Small intestine (tissue), 7 donors: ENCODE measurements around the gene CAPSL. TPM values are rescaled to one million over a fixed set of nuclear protein-coding genes. Genes with fewer than 3 reads are reported as not detected.

Experiments used
- DNase-seq, 2 donors: peaks; one replicate each; pipeline versions ENCODE4 v3.0.0 to v3.0.0-alpha.2; 2013
- FAIRE-seq: peaks from 2 replicates; lab custom pipeline; 2012; peaks lifted over from hg19 to GRCh38; lab: Jason Lieb, UNC
- H3K27ac ChIP-seq, 3 donors: one replicate each; pipeline ENCODE4 v1.5.1; 2013; ENCODE audit warnings: low read length in 2 of 3, mild to moderate bottlenecking in 2 of 3, control low read depth in 1 of 3, inconsistent platforms in 1 of 3, low read depth in 1 of 3, moderate library complexity in 1 of 3
- H3K27me3 ChIP-seq, 3 donors: one replicate each; pipeline ENCODE4 v1.6.1; 2013; ENCODE audit warnings: low read length in 3 of 3, inconsistent platforms in 1 of 3; ENCODE audit not compliant: control insufficient read depth in 3 of 3, insufficient read depth in 3 of 3
- H3K36me3 ChIP-seq, 3 donors: one replicate each; pipeline ENCODE4 v1.6.1; 2013; ENCODE audit warnings: low read length in 3 of 3, inconsistent platforms in 1 of 3, low read depth in 1 of 3, mild to moderate bottlenecking in 1 of 3, moderate library complexity in 1 of 3; ENCODE audit not compliant: control insufficient read depth in 3 of 3, insufficient read depth in 2 of 3
- H3K4me1 ChIP-seq, 3 donors: one replicate each; pipeline ENCODE4 v1.6.1; 2013; ENCODE audit warnings: low read length in 2 of 3, inconsistent platforms in 1 of 3, low read depth in 1 of 3, mild to moderate bottlenecking in 1 of 3, moderate library complexity in 1 of 3; ENCODE audit not compliant: control insufficient read depth in 3 of 3, insufficient read depth in 2 of 3
- H3K4me3 ChIP-seq, 3 donors: one replicate each; pipeline ENCODE4 v1.5.1; 2013; ENCODE audit warnings: low read length in 3 of 3, control low read depth in 1 of 3, inconsistent platforms in 1 of 3, low read depth in 1 of 3, mild to moderate bottlenecking in 1 of 3, moderate library complexity in 1 of 3
- H3K9me3 ChIP-seq, 2 donors: one replicate each; pipeline ENCODE4 v1.6.1; 2013; ENCODE audit warnings: low read depth in 1 of 2, low read length in 1 of 2; ENCODE audit not compliant: control insufficient read depth in 2 of 2, insufficient read depth in 1 of 2
- whole genome bisulfite sequencing, 3 donors: extraction: QIAGEN DNeasy Blood & Tissue Kit; methylation state at CpG; one replicate each; pipeline ENCODE4 v1.1.7; 2013; 5-methylcytosine and 5-hydroxymethylcytosine counted together
- polyA plus RNA-seq, 4 donors: library from polyadenylated mRNA; stranded (reverse) in 3 of 4; unstranded in 1 of 4; fragments of 200-250 nt in 3 of 4; fragments of 120-200 nt in 1 of 4; gene quantifications; one replicate each; pipeline versions ENCODE4 v1.2.1 to v1.2.3, GENCODE V29; 2013
- donor health status: healthy with polysubstance abuse.
- donor health status: control.
- donor health status: control.
- donor health status: Bipolar disorder and iron deficiency.
- donor health status: healthy.

Gene CAPSL
- polyA plus RNA-seq, 4 donors, result 0.55 TPM; not detected in 3

DNA sequence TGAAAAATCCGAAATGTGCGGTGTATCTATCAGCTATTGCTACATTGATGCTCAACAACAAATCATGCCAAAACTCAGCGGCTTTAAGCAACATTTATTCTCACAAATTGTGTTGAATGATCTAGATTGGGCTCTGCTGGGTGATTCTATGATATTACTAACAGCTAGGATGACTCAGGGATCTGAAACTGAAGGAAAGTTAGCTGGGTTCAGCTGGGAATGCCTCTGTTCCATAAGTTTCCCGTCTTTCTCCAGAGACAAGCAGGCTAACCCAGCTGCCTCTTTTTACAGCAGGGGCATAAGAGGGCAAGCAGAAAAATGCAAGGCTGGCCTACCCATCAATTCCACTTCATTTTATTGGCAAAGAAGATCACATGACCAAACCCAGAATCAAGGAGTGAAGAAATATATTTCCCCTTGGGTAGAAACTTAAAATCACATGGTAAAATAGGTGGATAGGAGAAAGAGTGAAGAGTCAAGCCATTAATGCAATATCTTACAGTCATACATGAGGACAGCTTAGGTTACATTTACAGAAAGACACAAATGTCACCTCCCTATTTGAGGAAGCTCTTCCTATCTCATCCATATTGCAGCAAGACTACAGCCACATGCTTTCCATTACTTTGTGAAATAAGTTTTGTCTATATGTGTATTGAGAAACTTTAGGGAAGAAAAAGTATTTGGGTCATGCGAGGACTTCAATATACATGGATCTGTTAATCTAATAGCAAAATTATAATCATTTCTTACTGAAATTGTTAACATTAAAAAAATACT lies 50.9 kb downstream of the CAPSL start:
- WGBS, 3 donors, result 55 to 66% (median 62%) methylated on average over 5 of the region's 5 CpGs
- no peak for DNase-seq
- Histone ChIP-seq H3K4me1 (peaks cover 0 to 3% (median 0%) of the 10 kb centered on the region in 3 donors), H3K27me3 (peaks cover 0 to 3% (median 0%) of the 10 kb centered on the region in 3 donors), H3K27ac (no peak overlapping the region), H3K4me3 (no peak overlapping the region), H3K36me3 (no peaks in the 10 kb centered on the region), H3K9me3 (no peaks in the 10 kb centered on the region)
- FAIRE-seq, result no peak

DNA sequence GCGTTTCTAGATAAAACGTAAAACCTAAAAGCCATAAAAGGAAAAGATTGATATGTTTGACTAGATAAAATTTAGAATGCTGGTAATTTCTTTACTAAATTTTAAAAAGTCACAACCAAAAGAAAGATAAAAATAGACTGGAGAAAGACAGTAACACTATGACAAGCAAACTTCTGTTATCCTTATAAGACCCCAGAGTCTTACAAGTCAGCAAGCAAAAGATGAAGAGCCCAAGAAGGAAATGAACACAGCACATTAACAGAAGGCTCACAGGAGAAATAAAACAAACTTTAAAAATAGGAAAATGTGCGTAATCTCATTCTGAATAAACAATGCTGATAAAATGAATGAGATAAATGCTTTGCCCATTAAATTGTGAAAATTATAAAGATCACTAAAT lies 52.0 kb downstream of the CAPSL start:
- H3K36me3 ChIP-seq, result no peaks in the 10 kb centered on the region
- peaks cover 0 to 3% (median 0%) of the 10 kb centered on the region in 3 donors for H3K4me1 ChIP-seq
- H3K4me3 ChIP-seq, result no peak overlapping the region
- DNase-seq (no peak), FAIRE-seq (no peak)
- H3K27ac ChIP-seq, result no peak overlapping the region
- peaks cover 0 to 3% (median 0%) of the 10 kb centered on the region in 3 donors for H3K27me3 ChIP-seq
- no peaks in the 10 kb centered on the region for H3K9me3 ChIP-seq
- 81 to 85% (median 83%) methylated on average over 3 of the region's 3 CpGs for WGBS, 3 donors

DNA sequence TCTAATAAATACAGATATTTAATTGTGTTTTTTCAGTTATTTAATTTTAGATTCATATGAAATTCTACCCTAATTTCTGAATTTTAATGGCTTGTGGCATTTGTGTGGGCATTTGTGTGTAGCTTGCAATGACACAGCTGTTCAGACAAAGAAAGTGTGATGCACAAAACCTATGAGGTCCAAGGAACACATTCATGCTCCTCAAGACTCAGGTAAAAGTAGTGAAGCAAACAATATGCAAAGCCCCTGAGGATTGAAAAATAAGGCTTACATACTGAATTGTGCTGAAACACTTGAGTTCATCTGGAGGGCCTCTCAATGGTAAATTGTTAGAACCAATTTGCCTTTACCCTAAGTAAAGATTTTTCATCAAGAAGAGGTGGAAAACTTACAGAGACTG lies 53.6 kb downstream of the CAPSL start:
- no peaks in the 10 kb centered on the region for H3K36me3 ChIP-seq
- H3K4me1 ChIP-seq, result peaks cover 0 to 3% (median 0%) of the 10 kb centered on the region in 3 donors
- no peak overlapping the region for H3K4me3 ChIP-seq
- H3K27me3 ChIP-seq, result peaks cover 0 to 3% (median 0%) of the 10 kb centered on the region in 3 donors
- H3K27ac ChIP-seq, result no peak overlapping the region
- H3K9me3 ChIP-seq, result no peaks in the 10 kb centered on the region
- FAIRE-seq (no peak), DNase-seq (no peak)

DNA sequence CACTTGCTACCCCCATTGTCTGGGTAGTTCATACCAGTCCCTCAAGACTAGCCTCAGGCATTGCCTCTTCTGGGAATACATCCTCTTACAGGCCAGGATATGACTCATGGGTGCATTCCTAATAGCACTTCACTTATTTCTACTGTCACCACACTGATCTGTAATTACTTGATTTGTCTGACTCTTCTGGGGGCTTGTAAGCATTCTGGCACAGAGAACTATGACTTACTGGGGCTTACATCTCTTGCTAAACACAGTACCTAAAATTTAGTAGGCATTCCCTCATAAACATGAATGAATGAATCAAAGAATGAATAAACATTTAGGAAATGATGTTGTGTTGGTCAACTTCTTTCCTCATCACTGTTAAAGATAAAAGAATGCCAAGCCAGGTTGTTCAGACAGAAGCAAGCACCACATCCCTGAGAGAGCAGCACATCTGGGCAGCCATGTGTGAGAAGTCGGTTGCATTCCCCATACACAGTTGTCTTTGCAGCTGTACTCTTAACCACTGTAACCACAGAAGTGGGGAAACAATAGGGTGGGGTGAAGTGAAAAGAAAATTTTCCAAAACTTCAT lies 54.1 kb downstream of the CAPSL start:
- H3K27ac ChIP-seq, result no peak overlapping the region
- peaks cover 0 to 3% (median 0%) of the 10 kb centered on the region in 3 donors for H3K27me3 ChIP-seq
- no peak for FAIRE-seq
- H3K4me1 ChIP-seq, result no peaks in the 10 kb centered on the region
- WGBS, 3 donors, result 68 to 80% (median 72%) methylated on average over 1 of the region's 1 CpG
- H3K9me3 ChIP-seq, result no peaks in the 10 kb centered on the region
- DNase-seq, result no peak
- no peaks in the 10 kb centered on the region for H3K36me3 ChIP-seq
- H3K4me3 ChIP-seq, result no peak overlapping the region

DNA sequence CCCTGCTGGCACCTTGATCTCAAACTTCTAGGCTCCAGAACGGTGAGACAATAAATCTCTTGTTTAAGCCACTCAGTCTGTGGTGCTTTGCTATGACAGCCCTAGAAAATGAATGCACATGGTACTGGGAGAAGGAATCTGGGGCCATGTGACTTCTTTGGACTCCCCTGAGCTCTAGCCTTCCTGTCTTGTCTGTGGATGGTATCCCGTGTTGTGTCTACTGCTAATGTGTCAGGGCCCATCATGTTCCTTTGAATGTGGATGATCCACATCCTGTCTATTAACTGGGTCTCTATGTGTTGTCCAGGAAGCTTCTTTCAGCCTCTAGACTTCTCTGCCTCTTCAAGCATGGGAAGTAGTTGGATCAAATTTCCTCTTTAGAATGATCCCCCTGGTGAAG lies 56.7 kb downstream of the CAPSL start:
- no peak for DNase-seq
- Histone ChIP-seq H3K4me1 (no peaks in the 10 kb centered on the region), H3K4me3 (no peak overlapping the region), H3K36me3 (no peaks in the 10 kb centered on the region), H3K27me3 (peaks cover 0 to 3% (median 0%) of the 10 kb centered on the region in 3 donors), H3K27ac (no peak overlapping the region), H3K9me3 (no peaks in the 10 kb centered on the region)
- 71 to 78% (median 76%) methylated on average over 2 of the region's 2 CpGs for WGBS, 3 donors
- no peak for FAIRE-seq

DNA sequence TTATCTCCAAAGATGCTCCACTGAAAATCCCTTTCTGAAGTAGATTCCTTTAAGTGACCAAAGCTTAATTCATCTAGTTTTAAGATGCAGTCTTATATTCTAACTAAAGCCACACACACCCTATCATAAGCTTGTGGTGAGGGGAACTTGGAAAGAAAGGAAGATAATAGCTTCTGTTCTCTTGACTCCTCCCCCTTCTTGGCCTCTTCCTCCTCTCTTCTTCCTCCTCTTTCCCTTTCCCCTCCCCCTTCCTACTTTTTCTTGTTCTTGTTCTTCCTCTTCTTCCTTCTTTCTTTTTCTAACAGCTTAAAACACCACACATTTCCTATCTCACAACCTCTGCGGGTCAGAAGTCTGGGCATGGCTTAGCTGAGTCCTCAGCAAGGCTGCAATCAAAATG lies 58.3 kb downstream of the CAPSL start:
- FAIRE-seq (no peak), DNase-seq (no peak)
- no peak overlapping the region for H3K27ac ChIP-seq
- peaks cover 0 to 3% (median 0%) of the 10 kb centered on the region in 3 donors for H3K27me3 ChIP-seq
- no peaks in the 10 kb centered on the region for H3K9me3 ChIP-seq
- no peak overlapping the region for H3K4me3 ChIP-seq
- peaks cover 0 to 2% (median 0%) of the 10 kb centered on the region in 3 donors for H3K4me1 ChIP-seq
- 80 to 90% (median 81%) methylated on average over 1 of the region's 1 CpG for WGBS, 3 donors
- peaks cover 0 to 2% (median 0%) of the 10 kb centered on the region in 3 donors for H3K36me3 ChIP-seq

DNA sequence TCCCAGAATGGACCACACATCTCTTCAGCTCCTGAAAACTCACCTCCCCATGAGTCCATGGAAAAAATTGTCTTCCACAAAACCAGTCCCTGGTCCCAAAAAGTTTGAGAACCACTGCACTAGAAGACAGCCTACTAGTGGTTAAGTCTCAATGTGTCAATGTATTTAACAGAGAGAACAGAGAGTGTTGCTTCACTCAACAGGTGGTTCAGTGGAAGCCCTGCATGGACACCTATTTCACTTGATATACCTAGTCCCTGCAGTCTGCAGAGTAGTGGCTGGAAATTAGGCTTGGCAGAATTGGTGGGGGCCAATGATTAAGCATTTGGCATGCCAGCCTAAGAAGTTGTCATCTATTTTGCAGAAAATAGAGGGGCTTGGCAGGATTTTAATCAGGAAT lies 58.8 kb downstream of the CAPSL start:
- no peak for DNase-seq
- peaks cover 0 to 3% (median 0%) of the 10 kb centered on the region in 3 donors for H3K36me3 ChIP-seq
- H3K27me3 ChIP-seq, result peaks cover 0 to 3% (median 0%) of the 10 kb centered on the region in 3 donors
- no peak for FAIRE-seq
- H3K4me3 ChIP-seq, result no peak overlapping the region
- H3K27ac ChIP-seq, result no peak overlapping the region
- H3K4me1 ChIP-seq, result peaks cover 0 to 2% (median 0%) of the 10 kb centered on the region in 3 donors
- no peaks in the 10 kb centered on the region for H3K9me3 ChIP-seq

DNA sequence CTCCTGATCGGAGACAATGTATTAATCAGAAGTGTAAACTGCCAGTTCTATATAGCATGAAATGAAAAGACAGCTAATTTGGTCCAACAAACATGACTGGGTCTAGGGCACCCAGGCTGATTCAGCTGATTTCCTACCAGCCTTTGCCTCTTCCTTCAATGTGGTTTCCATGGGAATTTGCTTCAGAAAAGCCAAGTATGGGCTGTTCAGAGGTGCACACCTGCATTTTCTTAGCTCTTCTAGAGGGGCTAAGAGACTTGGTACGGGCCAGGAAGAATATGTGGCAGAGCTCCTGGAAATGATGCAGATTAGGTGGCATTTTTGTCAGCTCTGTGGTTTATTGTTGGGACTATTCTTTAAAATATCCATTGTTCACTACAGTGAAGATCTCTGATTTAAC lies 59.3 kb downstream of the CAPSL start:
- Histone ChIP-seq H3K4me1 (peaks cover 0 to 2% (median 0%) of the 10 kb centered on the region in 3 donors), H3K4me3 (no peak overlapping the region), H3K36me3 (peaks cover 0 to 3% (median 0%) of the 10 kb centered on the region in 3 donors), H3K9me3 (no peaks in the 10 kb centered on the region), H3K27me3 (peaks cover 0 to under 1% (median 0%) of the 10 kb centered on the region in 3 donors), H3K27ac (no peak overlapping the region)
- WGBS, 3 donors, result 81 to 98% (median 88%) methylated on average over 2 of the region's 2 CpGs
- no peak for FAIRE-seq
- no peak for DNase-seq
